Right lobe of liver (tissue), 4 donors: ENCODE data around the gene LAMTOR2.

ENCODE experiments used
- CTCF ChIP-seq, 4 donors: fragments of 200-600 bp in 3 of 4; fragments of 450-650 bp in 1 of 4; IDR thresholded peaks; one replicate each; pipeline versions ENCODE4 v1.5.1 to v1.8.0; 2016 to 2022; ENCODE audit warnings: antibody characterized with exemption in 4 of 4, mild to moderate bottlenecking in 2 of 4
- POLR2A ChIP-seq: fragments of 450-650 bp; IDR thresholded peaks from one replicate; pipeline ENCODE4 v1.6.1; 2017; ENCODE audit warnings: antibody characterized with exemption, mild to moderate bottlenecking
- donor health status: DM: no; HTN: no; CAD: no.
- donor health status: DM: no; HTN: no; CAD: no.
- donor health status: DM: no; HTN: yes; CAD: no.

- TF ChIP-seq POLR2A, result no peak
- no peak for TF ChIP-seq CTCF (IDR thresholded peaks at IDR 0.05)
Measured at GRCh38 chr1:156077430-156077760, 22.8 kb downstream of the LAMTOR2 start.
